Progenitor cell of endocrine pancreas (in vitro differentiated cells): ENCODE data around the gene DSP. TPM values are rescaled to one million over a fixed set of nuclear protein-coding genes. Genes with fewer than 3 reads are reported as not detected.

Experiments
- DNase-seq: peaks from one replicate; pipeline ENCODE4 v3.0.0; 2021; ENCODE audit warnings: low spot score; ENCODE audit not compliant: unreplicated experiment
- H3K27ac Mint-ChIP-seq: 2 replicates; pipeline ENCODE4 v1.8.0; 2021; ENCODE audit warnings: mild to moderate bottlenecking, moderate library complexity, mixed read lengths
- H3K27me3 Mint-ChIP-seq: 2 replicates; pipeline ENCODE4 v1.8.0; 2021; ENCODE audit warnings: mixed read lengths
- H3K36me3 Mint-ChIP-seq: 2 replicates; pipeline ENCODE4 v1.8.0; 2022; ENCODE audit warnings: mixed read lengths; ENCODE audit not compliant: insufficient read depth
- H3K4me1 Mint-ChIP-seq: 2 replicates; pipeline ENCODE4 v1.8.0; 2021; ENCODE audit warnings: low read depth, mixed read lengths
- H3K4me3 Mint-ChIP-seq: 2 replicates; pipeline ENCODE4 v1.8.0; 2021; ENCODE audit warnings: low read depth, mild to moderate bottlenecking, moderate library complexity, mixed read lengths
- H3K9me3 Mint-ChIP-seq: 2 replicates; pipeline ENCODE4 v1.8.0; 2021; ENCODE audit warnings: low read depth, mixed read lengths
- CTCF ChIP-seq: fragments of 200-600 bp; sonication (generic); IDR thresholded peaks from one replicate; pipeline ENCODE4 v1.5.0; 2021; ENCODE audit warnings: antibody characterized with exemption, mild to moderate bottlenecking; ENCODE audit not compliant: unreplicated experiment
- total RNA-seq: library from RNA; stranded (reverse); gene quantifications from 2 replicates; pipeline ENCODE4 v1.2.1, GENCODE V29; 2021

DSP gene
- total RNA-seq, 1 donor from 2014 or later: 365 TPM

GRCh38 chr6:7566107-7566506 is 24.6 kb downstream of the DSP start:
- Mint-ChIP-seq H3K27me3 (no peaks in the 10 kb centered on the region), H3K36me3 (peaks cover 71% of the 10 kb centered on the region), H3K4me1 (peaks cover 33% of the 10 kb centered on the region), H3K9me3 (no peaks in the 10 kb centered on the region), H3K4me3 (no peak overlapping the region), H3K27ac (peak overlapping the region; percentile 73)
- no peak for TF ChIP-seq CTCF
- no peak for DNase-seq

- H3K4me1 Mint-ChIP-seq: peaks cover 27% of the 10 kb centered on the region
- no peak overlapping the region for H3K4me3 Mint-ChIP-seq
- H3K9me3 Mint-ChIP-seq: no peaks in the 10 kb centered on the region
- TF ChIP-seq CTCF: no peak
- no peak overlapping the region for H3K27ac Mint-ChIP-seq
- peaks cover 72% of the 10 kb centered on the region for H3K36me3 Mint-ChIP-seq
- no peaks in the 10 kb centered on the region for H3K27me3 Mint-ChIP-seq
- no peak for DNase-seq
These were observed 25.2 kb downstream of the DSP start for GRCh38 chr6:7566617-7567173.

GRCh38 chr6:7568021-7568420 is 26.6 kb downstream of the DSP start:
- Mint-ChIP-seq H3K27me3 (no peaks in the 10 kb centered on the region), H3K36me3 (peaks cover 66% of the 10 kb centered on the region), H3K4me1 (peaks cover 17% of the 10 kb centered on the region), H3K9me3 (no peaks in the 10 kb centered on the region), H3K4me3 (no peak overlapping the region), H3K27ac (peak overlapping the region; percentile 75)
- DNase-seq: no peak
- TF ChIP-seq CTCF: no peak

- H3K27me3 Mint-ChIP-seq: no peaks in the 10 kb centered on the region
- peaks cover 61% of the 10 kb centered on the region for H3K36me3 Mint-ChIP-seq
- no peak overlapping the region for H3K4me3 Mint-ChIP-seq
- H3K27ac Mint-ChIP-seq: no peak overlapping the region
- no peak for TF ChIP-seq CTCF
- H3K9me3 Mint-ChIP-seq: no peaks in the 10 kb centered on the region
- H3K4me1 Mint-ChIP-seq: peaks cover 10% of the 10 kb centered on the region
- DNase-seq: no peak
These were observed 27.6 kb downstream of the DSP start for GRCh38 chr6:7569082-7569481.

GRCh38 chr6:7572213-7572943 is 30.9 kb downstream of the DSP start:
- Mint-ChIP-seq H3K4me3 (no peak overlapping the region), H3K36me3 (peaks cover 49% of the 10 kb centered on the region), H3K9me3 (no peaks in the 10 kb centered on the region), H3K27me3 (no peaks in the 10 kb centered on the region), H3K4me1 (peaks cover 6% of the 10 kb centered on the region), H3K27ac (no peak overlapping the region)
- TF ChIP-seq CTCF: no peak
- no peak for DNase-seq
